SK-N-SH (cell line): ENCODE data around the gene KLHL13. TPM values are rescaled to one million over a fixed set of nuclear protein-coding genes. Genes with fewer than 3 reads are reported as not detected.

Source experiments
- CTCF ChIA-PET: fragments of 300-600, 350-600 bp; formaldehyde crosslinking; extraction: SDS; loops from one replicate; lab custom pipeline; 2021; lab: Yijun Ruan, JAX
- POLR2A ChIA-PET: fragments of 350-600 bp; sonication (Branson Sonifier 250); formaldehyde crosslinking; extraction: SDS; loops from one replicate; lab custom pipeline; 2020; ENCODE audit warnings: antibody characterized with exemption, inconsistent platforms; lab: Yijun Ruan, JAX
- DNase-seq: peaks from one replicate; pipeline ENCODE4 v3.0.0; 2012
- H2AFZ ChIP-seq: fragments of 200-600 bp; sonication (generic); 2 replicates; pipeline ENCODE4 v1.8.1; 2016; ENCODE audit warnings: antibody characterized with exemption, mild to moderate bottlenecking, low read depth
- H3F3A ChIP-seq: fragments of 200-600 bp; sonication (generic); replicated peaks from 2 replicates; pipeline ENCODE3; 2016; ENCODE audit warnings: antibody characterized with exemption, mild to moderate bottlenecking; ENCODE audit not compliant: insufficient read depth
- H3K27ac ChIP-seq, 2 experiments: fragments of 200-500 bp in 1 of 2; fragments of 200-600 bp in 1 of 2; sonication (Bioruptor generic) in 1 of 2; sonication (generic), shearing (Covaris generic) in 1 of 2; 2 replicates each; pipeline versions ENCODE4 v1.5.1 to v1.6.1; 2014 to 2016; ENCODE audit warnings: low read depth in 2 of 2, inconsistent platforms in 1 of 2, low read length in 1 of 2, mild to moderate bottlenecking in 1 of 2, mixed read lengths in 1 of 2
- H3K27me3 ChIP-seq: fragments of 200-600 bp; sonication (generic), shearing (Covaris generic); 2 replicates; pipeline ENCODE4 v1.6.1; 2016; ENCODE audit warnings: mixed run types; ENCODE audit not compliant: insufficient read depth
- H3K36me3 ChIP-seq, 2 experiments: fragments of 200-500 bp in 1 of 2; fragments of 200-600 bp in 1 of 2; sonication (Bioruptor generic) in 1 of 2; sonication (generic) in 1 of 2; replicated peaks in 1 of 2; 2 replicates each; pipeline versions ENCODE3 to v1.5.1; 2014 to 2016; ENCODE audit warnings: low read length in 1 of 2, mild to moderate bottlenecking in 1 of 2; ENCODE audit not compliant: insufficient read depth in 2 of 2, control insufficient read depth in 1 of 2
- H3K4me1 ChIP-seq, 2 experiments: fragments of 200-500 bp in 1 of 2; fragments of 200-600 bp in 1 of 2; sonication (Bioruptor generic) in 1 of 2; sonication (generic), shearing (Covaris generic) in 1 of 2; 2 replicates each; pipeline versions ENCODE4 v1.5.1 to v1.6.1; 2014 to 2016; ENCODE audit warnings: low read depth in 1 of 2, low read length in 1 of 2, mixed run types in 1 of 2; ENCODE audit not compliant: insufficient read depth in 2 of 2, control insufficient read depth in 1 of 2
- H3K4me2 ChIP-seq: fragments of 200-600 bp; sonication (generic), shearing (Covaris generic); 2 replicates; pipeline ENCODE4 v1.6.1; 2017; ENCODE audit warnings: mixed run types
- H3K4me3 ChIP-seq, 2 experiments: fragments of 200-500 bp in 1 of 2; fragments of 200-600 bp in 1 of 2; sonication (Bioruptor generic) in 1 of 2; sonication (generic), shearing (Covaris generic) in 1 of 2; 2 replicates each; pipeline versions ENCODE4 v1.5.1 to v1.8.1; 2014 to 2016; ENCODE audit warnings: low read depth in 2 of 2, inconsistent platforms in 1 of 2, low read length in 1 of 2, mild to moderate bottlenecking in 1 of 2, mixed read lengths in 1 of 2, moderate library complexity in 1 of 2
- H3K79me2 ChIP-seq: fragments of 200-600 bp; sonication (generic); 2 replicates; pipeline ENCODE4 v1.8.1; 2017; ENCODE audit warnings: mild to moderate bottlenecking; ENCODE audit not compliant: insufficient read depth
- H3K9ac ChIP-seq: fragments of 200-600 bp; sonication (generic); 2 replicates; pipeline ENCODE4 v1.6.1; 2017; ENCODE audit warnings: mixed run types
- H3K9me2 ChIP-seq: fragments of 200-600 bp; sonication (generic); 2 replicates; pipeline ENCODE4 v1.6.1; 2017; ENCODE audit warnings: mixed run types
- H3K9me3 ChIP-seq: fragments of 200-600 bp; sonication (generic); 2 replicates; pipeline ENCODE4 v1.6.1; 2017; ENCODE audit warnings: mixed run types, mild to moderate bottlenecking, moderate library complexity
- H4K20me1 ChIP-seq: fragments of 200-600 bp; sonication (generic); 2 replicates; pipeline ENCODE4 v1.6.1; 2017; ENCODE audit warnings: mild to moderate bottlenecking, mixed run types; ENCODE audit not compliant: insufficient read depth
- CHD2 ChIP-seq: fragments of 150-350 bp; IDR thresholded peaks from 2 replicates; pipeline ENCODE4 v1.6.1; 2018; ENCODE audit warnings: low read length; ENCODE audit not compliant: partially characterized antibody
- CTCF ChIP-seq: fragments of 200-600 bp; sonication (generic); IDR thresholded peaks from 2 replicates; pipeline ENCODE4 v1.6.1; 2017; ENCODE audit warnings: antibody characterized with exemption, mild to moderate bottlenecking, moderate library complexity
- ELF1 ChIP-seq: IDR thresholded peaks from 2 replicates; pipeline ENCODE4 v1.4.0; 2012
- EP300 ChIP-seq, 2 experiments: IDR thresholded peaks; 2 replicates each; pipeline versions ENCODE4 v1.4.0 to v1.6.1; 2012; ENCODE audit warnings: borderline replicate concordance in 1 of 2, low read depth in 1 of 2, low read length in 1 of 2
- EZH2phosphoT487 ChIP-seq: fragments of 200-600 bp; sonication (generic); IDR thresholded peaks from 2 replicates; pipeline ENCODE4 v1.6.1; 2017; ENCODE audit warnings: low read depth, mixed run types, mild to moderate bottlenecking, antibody characterized with exemption, moderate library complexity, borderline replicate concordance
- FOSL2 ChIP-seq: IDR thresholded peaks from 2 replicates; pipeline ENCODE4 v1.4.0; 2012; ENCODE audit warnings: low read depth, mild to moderate bottlenecking, moderate library complexity, borderline replicate concordance
- FOXM1 ChIP-seq: IDR thresholded peaks from 2 replicates; pipeline ENCODE4 v1.4.0; 2012; ENCODE audit warnings: low read depth, mild to moderate bottlenecking
- GABPA ChIP-seq: IDR thresholded peaks from 2 replicates; pipeline ENCODE4 v1.4.0; 2012; ENCODE audit warnings: low read depth, mild to moderate bottlenecking
- JUND ChIP-seq: IDR thresholded peaks from 2 replicates; pipeline ENCODE4 v1.4.0; 2012
- MAX ChIP-seq: IDR thresholded peaks from 2 replicates; pipeline ENCODE4 v1.4.0; 2012; ENCODE audit warnings: low read depth
- MEF2A ChIP-seq: IDR thresholded peaks from 2 replicates; pipeline ENCODE4 v1.4.0; 2012; ENCODE audit warnings: low read depth, borderline replicate concordance
- MXI1 ChIP-seq: IDR thresholded peaks from 2 replicates; pipeline ENCODE4 v1.6.1; 2012; ENCODE audit warnings: mild to moderate bottlenecking, low read depth, low read length, improper control_type of control experiment
- NFIC ChIP-seq: IDR thresholded peaks from 2 replicates; pipeline ENCODE4 v1.4.0; 2012; ENCODE audit warnings: borderline replicate concordance
- NRF1 ChIP-seq: IDR thresholded peaks from 2 replicates; pipeline ENCODE4 v1.6.1; 2012; ENCODE audit warnings: low read depth, mild to moderate bottlenecking, low read length
- PBX3 ChIP-seq: IDR thresholded peaks from 2 replicates; pipeline ENCODE4; 2012
- POLR2AphosphoS5 ChIP-seq: IDR thresholded peaks from 2 replicates; pipeline ENCODE4 v1.6.1; 2012; ENCODE audit warnings: low read depth, low read length
- RCOR1 ChIP-seq: fragments of 150-350 bp; IDR thresholded peaks from 2 replicates; pipeline ENCODE4 v1.6.1; 2017; ENCODE audit warnings: antibody characterized with exemption, low read length
- RFX5 ChIP-seq: IDR thresholded peaks from 2 replicates; pipeline ENCODE4 v1.6.1; 2012; ENCODE audit warnings: mild to moderate bottlenecking, improper control_type of control experiment, low read length
- RXRA ChIP-seq: IDR thresholded peaks from 2 replicates; pipeline ENCODE4 v1.4.0; 2012; ENCODE audit warnings: low read depth, mild to moderate bottlenecking, borderline replicate concordance
- TAF1 ChIP-seq: IDR thresholded peaks from 2 replicates; pipeline ENCODE4 v1.6.1; 2012; ENCODE audit warnings: low read depth, mild to moderate bottlenecking, low read length, moderate library complexity, borderline replicate concordance
- TCF12 ChIP-seq: IDR thresholded peaks from 2 replicates; pipeline ENCODE4 v1.4.0; 2012
- TEAD4 ChIP-seq: IDR thresholded peaks from 2 replicates; pipeline ENCODE4 v1.4.0; 2012; ENCODE audit warnings: mild to moderate bottlenecking, borderline replicate concordance; ENCODE audit not compliant: insufficient read depth
- USF2 ChIP-seq: fragments of 150-350 bp; IDR thresholded peaks from 2 replicates; pipeline ENCODE4 v1.6.1; 2017; ENCODE audit warnings: antibody characterized with exemption, low read length, low read depth, borderline replicate concordance
- WGBS: methylation state at CpG from one replicate; pipeline ENCODE4 v1.1.6; 2017; ENCODE audit warnings: low lambda C conversion rate; 5-methylcytosine and 5-hydroxymethylcytosine counted together
- polyA plus RNA-seq, 3 experiments: library from polyadenylated mRNA; depleted of rRNA; stranded (reverse); fragments of >200 nt; gene quantifications; 2 replicates each; pipeline ENCODE4 v1.2.3, GENCODE V29; 2012

KLHL13 gene
- polyA plus RNA-seq, 1 of the 3 experiments (the other 2 are of a cell fraction) = 19.5 TPM

GRCh38 chrX:117990438-117990837 is 126.2 kb downstream of the KLHL13 start:
- H4K20me1 ChIP-seq = no peaks in the 10 kb centered on the region
- no peaks in the 10 kb centered on the region for H3K27me3 ChIP-seq
- H3K9me3 ChIP-seq = no peaks in the 10 kb centered on the region
- 48% methylated on average over 3 of the region's 3 CpGs for WGBS
- no peak overlapping the region for H3K4me3 ChIP-seq
- DNase-seq = no peak
- H3K79me2 ChIP-seq = peaks cover 9% of the 10 kb centered on the region; the same call in 1 of the 2 replicates
- peaks cover 4 to 6% of the 10 kb centered on the region in 2 experiments; a peak in 3 of 4 replicates for H3K4me1 ChIP-seq
- no peak overlapping the region for H2AFZ ChIP-seq
- POLR2A ChIA-PET = no interaction called here
- no peak overlapping the region; a peak in 1 of 4 replicates for H3K27ac ChIP-seq
- no peak overlapping the region for H3K9ac ChIP-seq
- H3F3A ChIP-seq = no peaks in the 10 kb centered on the region
- CTCF ChIA-PET = no interaction called here
- no peaks in the 10 kb centered on the region for H3K9me2 ChIP-seq
- no peak for TF ChIP-seq CTCF
- TF ChIP-seq EP300 (IDR thresholded peaks at IDR 0.05; ENCODE audit: borderline replicate concordance in 1 of 2, low read depth in 1 of 2, low read length in 1 of 2) = no peak
- TF ChIP-seq RCOR1 = no peak
- no peak for TF ChIP-seq RFX5
- TF ChIP-seq GABPA = no peak
- TF ChIP-seq MAX = no peak
- TF ChIP-seq CHD2 = no peak
- no peak for TF ChIP-seq FOXM1
- no peak for TF ChIP-seq TEAD4
- TF ChIP-seq FOSL2 = no peak
- TF ChIP-seq NFIC = no peak
- no peak overlapping the region for H3K4me2 ChIP-seq
- peaks cover 0 to 3% of the 10 kb centered on the region in 2 experiments for H3K36me3 ChIP-seq

GRCh38 chrX:117989512-117989911 is 127.1 kb downstream of the KLHL13 start:
- no peak for TF ChIP-seq CTCF
- TF ChIP-seq USF2 = no peak
- TF ChIP-seq NRF1 = no peak
- no peak for TF ChIP-seq CHD2
- no peak for TF ChIP-seq ELF1
- no peak for TF ChIP-seq RXRA
- TF ChIP-seq TEAD4 = no peak
- no peak for TF ChIP-seq TCF12
- no peak for TF ChIP-seq NFIC
- TF ChIP-seq EZH2phosphoT487 = no peak
- no peak for TF ChIP-seq FOXM1
- no peak for TF ChIP-seq PBX3
- TF ChIP-seq MXI1 = no peak
- TF ChIP-seq RFX5 = no peak
- no peak for TF ChIP-seq TAF1
- no peak for TF ChIP-seq MEF2A
- no peak for TF ChIP-seq POLR2AphosphoS5
- no peak for TF ChIP-seq JUND
- Histone ChIP-seq H3K36me3 (peaks cover 0 to 1% of the 10 kb centered on the region in 2 experiments), H3K4me1 (peaks cover 4 to 6% of the 10 kb centered on the region in 2 experiments; a peak in 3 of 4 replicates), H3K4me2 (no peak overlapping the region), H3K79me2 (peaks cover 9% of the 10 kb centered on the region; the same call in 1 of the 2 replicates), H3K27me3 (no peaks in the 10 kb centered on the region), H3K9me3 (no peaks in the 10 kb centered on the region), H3K9ac (no peak overlapping the region), H3F3A (no peaks in the 10 kb centered on the region), H4K20me1 (no peaks in the 10 kb centered on the region; the same call in 1 of the 2 replicates), H3K9me2 (no peaks in the 10 kb centered on the region), H3K4me3 (no peak overlapping the region), H2AFZ (no peak overlapping the region), H3K27ac (no peak overlapping the region; a peak in 1 of 4 replicates)
- ChIA-PET POLR2A (no interaction called here), CTCF (interaction anchor here (0.6 to 0.8 kb wide), 2 partner anchors 23 to 238 kb away, joined by 3 to 4 read pairs; no protein-coding TSS in a partner anchor)
- no peak for DNase-seq
